HG02973 (cell line): ENCODE measurements around the gene CST9L.

Experiments
- ATAC-seq: cut with Tn5 transposase; IDR thresholded peaks from one replicate; pipeline ENCODE4 v1.9.1; 2021; ENCODE audit warnings: moderate library complexity; ENCODE audit not compliant: unreplicated experiment

CST9L gene, protein sequence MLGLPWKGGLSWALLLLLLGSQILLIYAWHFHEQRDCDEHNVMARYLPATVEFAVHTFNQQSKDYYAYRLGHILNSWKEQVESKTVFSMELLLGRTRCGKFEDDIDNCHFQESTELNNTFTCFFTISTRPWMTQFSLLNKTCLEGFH

DNA sequence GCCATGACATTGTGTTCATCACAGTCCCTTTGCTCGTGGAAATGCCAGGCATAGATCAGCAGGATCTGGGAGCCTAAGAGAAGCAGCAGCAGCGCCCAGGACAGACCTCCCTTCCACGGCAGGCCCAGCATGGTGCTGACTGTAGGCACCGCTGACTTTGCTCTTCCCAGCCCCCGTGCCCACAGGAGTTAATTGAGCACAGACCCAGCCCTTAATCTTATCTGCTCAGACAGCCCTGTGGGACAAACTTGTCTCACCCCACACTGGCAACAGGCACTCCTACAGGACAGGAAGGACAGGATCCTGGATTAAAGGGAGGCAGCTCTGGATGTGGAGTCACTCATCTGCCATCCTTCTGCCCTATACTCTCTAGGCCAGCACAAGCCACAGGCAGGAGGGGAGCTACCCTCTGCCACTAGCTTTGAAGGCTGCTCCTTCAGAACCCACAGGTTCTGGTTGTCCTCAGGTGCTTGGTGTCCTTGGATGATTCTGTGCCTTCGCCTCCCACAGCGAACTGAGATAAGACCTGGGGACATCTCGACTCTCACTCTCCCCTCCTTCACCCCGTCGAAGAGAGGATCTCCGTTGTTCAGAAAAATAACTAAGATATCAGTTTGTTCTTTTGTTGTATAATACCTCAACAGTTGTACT is at the start of gene CST9L:
TSS of gene CST9L (minus strand) at position 165 of the 651 bp plus-strand sequence. CDS start at position 131, 34 bp downstream.
- ATAC-seq, result no peak

DNA sequence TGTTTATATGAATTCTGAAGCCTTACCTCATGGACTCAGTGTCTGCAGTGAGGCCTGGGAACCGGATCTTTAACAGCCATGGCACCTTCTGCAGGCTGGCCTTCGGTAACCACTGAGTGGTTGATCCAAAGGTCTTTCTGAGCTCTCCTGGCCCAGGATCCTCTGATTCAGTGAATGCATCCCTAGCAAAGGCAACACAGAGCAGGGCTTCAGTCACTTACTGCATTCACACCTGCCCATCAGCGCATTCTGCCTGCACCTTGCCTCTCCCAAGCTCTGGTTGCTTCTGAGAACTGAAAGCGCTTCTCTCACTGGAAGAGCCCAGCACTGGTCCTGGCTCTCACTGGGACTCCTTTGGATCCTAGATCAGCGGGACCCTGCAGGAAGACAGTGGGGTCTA is 45.9 kb upstream of the CST9L start:
- no peak for ATAC-seq

DNA sequence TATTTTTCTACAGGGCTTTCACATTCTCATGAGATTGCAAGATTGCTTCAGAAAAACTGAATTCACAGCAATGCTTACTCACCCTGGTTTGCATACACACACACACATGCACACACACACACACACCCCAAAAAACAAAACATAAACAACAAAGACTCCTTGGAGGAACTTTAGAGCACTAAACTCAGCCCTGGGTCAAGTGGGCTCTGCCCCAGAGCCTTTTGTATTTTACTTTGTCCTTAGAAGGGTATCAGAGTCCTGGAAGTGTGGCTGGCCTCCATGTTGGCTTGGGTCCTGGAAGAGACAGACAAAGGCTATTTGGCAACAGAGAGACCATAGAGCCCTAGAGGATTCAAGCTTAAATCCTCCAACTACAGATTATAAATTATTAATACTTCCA is 45.4 kb upstream of the CST9L start:
- no peak for ATAC-seq

DNA sequence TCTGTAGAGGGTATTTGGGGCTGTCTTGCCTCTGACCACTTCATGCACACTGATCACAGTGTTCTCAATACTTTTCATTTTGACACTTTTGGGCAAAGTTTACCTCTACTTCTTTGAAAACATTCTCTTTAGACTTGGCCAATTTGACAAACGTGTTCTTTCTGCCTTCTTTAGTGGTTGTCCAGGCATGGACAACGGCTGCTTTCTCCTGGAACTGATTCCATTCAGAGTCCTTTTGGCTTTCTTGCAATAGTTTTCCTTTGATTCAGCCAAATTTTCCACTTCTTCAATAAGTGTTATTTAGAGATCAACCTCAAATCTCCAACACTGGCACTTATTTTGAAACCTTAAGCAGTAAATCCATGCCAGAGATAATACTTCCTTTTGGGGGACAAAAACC is 44.1 kb upstream of the CST9L start:
- ATAC-seq, result no peak

DNA sequence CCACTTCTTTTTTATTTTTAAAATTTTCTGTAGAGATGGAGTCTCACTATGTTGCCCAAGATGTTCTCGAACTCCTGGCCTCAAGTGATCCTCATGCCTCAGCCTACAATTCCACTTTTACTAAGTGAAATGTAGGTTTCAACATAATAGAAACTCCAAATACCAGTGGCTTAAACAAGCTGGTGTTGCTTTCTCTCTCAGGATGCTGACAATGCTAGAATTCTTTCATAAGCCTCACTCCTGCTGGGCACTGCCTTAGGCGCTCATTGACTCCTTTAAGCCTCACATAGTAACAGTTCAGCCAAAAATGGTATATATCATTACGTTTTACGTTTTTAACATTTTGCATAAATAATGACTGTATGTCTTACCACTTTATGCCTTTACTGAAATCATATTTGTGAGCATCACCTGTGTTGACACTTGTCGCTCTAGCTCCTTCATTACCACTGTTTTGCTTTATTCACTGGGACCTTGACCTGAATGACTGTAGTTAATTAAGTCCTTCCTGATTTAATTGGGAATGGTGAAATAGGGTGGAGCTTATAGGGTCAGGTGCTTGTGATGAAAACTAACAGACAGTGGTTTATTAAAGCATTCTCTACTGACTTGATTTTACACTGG is 41.3 kb upstream of the CST9L start:
- ATAC-seq, result no peak

DNA sequence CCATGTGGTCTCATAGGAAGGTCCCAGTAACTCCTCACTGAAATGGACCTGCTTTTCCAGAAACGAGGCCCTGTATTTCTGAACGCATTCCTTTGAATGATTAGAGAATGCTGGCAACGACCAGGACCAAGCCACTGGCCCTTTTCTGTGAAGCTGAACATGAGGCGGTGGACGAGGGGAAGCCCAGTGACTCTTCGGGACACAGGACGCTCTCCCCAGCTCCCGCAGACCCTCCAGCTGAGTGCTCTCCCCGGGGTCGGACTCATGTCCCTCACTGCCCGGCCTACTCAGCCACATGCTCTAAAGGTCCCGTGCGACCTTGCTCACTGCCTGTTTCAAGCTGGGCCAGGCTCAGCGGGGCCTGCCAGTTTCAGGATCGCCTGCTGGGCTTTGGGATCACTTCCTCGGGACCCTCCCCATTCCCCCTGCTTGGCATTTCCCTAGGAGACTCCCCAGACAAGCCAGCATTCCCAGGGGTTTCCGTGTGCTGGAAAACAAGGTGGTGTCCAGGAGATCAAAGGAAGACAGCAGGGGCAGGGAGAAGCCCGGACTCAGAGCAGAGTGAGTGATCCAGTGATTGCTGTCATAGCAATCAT is 40.1 kb upstream of the CST9L start:
- no peak for ATAC-seq

DNA sequence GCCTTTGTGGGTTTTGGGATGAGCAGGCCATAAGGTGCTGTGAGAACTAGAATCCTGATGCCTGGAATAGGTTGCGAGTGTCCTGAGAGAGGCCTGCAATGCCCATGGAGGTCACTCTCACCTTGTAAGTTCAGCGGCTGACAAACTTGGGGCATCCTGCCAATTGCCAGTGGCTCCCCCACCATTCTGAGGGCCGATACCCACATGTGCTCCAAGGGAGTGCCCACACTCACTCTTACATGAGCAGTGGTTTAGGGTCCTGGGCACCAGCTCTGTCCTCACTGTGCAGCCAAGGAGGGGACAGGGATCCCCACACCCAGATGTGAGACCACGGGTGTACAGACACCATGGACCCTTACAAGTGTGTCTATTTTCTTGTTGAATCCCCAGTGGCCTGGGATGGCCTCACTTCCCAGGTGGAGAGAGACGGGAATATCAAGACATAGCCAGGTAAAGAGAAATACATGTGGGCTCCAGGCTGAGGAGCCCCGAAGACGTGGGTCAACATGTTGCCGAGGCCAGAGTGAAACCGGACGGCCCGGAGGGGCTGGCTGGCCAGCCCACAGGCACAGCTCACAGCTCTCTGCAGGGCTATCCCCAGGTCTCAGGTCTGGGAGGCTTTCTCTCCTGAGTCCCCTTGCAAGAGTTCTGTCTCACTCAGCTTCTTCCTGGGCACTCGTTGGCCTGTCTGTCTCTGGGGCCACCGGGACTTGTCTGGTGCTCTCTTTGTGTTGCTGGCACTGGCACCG is 39.4 kb upstream of the CST9L start:
- no peak for ATAC-seq

DNA sequence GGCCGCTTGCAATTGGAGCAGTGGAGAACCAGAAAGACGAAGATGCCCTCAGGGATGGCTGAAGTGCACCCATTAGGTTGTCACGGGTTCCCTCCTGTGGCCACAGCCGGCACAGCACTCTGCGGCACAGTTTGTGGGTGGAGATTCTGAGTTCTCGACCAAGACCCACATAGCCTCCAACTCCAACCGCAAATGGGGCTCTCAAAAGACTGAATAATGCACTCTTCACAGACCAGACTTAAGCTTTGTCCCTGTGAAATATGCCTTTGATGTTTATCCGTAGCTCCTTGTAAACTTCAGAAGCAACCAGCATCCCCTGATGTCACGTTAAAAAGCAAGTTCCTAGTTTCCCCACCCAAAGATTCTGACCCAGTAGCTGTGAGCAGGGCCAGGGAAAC is 38.4 kb upstream of the CST9L start:
- peak; percentile 95 for ATAC-seq

DNA sequence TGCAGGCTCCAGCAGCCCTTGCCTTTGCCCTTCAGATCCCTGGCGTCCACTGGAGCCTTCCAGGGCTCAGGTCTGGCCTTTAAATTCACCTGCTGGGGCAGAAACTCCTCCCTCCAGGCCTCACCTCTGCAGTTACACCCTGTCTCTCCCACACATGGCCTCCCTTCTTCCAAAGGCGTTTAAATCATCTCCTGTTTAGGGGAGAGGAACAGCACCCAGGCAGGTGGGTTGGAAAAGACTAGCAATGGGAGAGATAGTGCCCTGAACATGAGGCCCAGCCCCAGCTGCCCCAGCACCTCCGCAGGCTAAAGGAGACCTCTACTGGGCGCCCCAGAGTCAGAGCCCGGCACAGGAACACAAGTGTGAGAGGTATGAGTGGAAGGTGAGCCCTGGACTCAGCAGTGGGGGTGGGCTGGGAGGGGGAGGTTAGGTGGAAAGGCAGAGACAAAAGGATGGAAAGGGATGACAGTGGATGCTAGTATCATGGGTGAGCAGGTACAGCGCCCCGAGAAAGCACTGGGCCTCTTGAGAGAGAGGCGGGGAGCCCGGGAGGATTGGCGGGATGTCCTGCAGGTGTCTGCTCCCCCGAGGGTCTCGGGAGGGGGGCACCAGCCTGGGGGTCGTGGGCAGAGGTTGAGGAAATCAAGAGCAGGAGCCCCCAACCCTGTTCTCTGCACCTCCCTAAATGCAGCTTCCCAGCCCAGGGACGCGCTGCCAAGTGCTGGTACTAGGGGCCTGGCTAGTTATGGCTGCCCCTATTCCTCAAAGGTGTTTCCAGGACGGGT is 37.8 kb upstream of the CST9L start, which contains the start of gene CST9:
TSS of gene CST9 (minus strand) at position 51 of the 785 bp plus-strand sequence. CDS start 53 bp downstream, outside the sequence.
- no peak for ATAC-seq

DNA sequence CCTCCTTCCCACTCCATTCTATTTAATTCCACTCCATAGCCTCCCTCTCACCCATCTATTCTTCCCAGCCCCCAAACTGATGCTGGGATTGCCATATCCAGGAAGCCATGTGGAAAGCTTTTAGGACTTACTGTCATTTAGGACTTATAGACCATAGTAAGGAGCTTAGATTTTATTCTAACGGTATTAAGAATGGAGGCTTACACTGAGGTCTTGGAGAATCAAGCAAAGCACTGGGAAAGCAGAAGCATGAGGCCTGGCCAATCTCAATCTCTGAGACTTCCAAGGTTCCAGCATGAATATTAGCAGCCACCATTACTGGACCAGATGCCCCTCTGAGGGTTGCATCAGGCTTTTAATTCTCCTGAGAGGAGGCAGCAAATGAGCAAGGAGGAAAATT is 36.0 kb upstream of the CST9L start:
- no peak for ATAC-seq

DNA sequence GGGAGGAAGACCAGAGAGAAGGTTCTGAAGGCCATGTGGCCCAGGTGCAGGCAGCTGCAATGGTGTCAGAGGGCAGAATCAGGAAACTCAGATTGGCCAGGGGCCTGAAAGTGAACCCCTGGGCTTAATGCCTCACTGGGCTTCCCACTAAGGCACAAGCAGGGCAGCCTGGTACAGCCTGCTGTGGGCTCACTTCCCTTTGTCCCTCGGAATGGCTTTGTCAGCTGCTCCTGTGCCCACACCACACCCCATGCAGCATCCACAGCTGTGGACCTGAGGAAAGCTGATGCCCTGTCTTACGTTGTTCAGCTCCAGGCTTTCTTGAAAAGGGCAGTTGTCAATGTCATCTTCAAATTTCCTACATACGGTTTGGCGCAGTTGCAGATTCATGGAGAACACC is 35.0 kb upstream of the CST9L start:
- ATAC-seq, result no peak

DNA sequence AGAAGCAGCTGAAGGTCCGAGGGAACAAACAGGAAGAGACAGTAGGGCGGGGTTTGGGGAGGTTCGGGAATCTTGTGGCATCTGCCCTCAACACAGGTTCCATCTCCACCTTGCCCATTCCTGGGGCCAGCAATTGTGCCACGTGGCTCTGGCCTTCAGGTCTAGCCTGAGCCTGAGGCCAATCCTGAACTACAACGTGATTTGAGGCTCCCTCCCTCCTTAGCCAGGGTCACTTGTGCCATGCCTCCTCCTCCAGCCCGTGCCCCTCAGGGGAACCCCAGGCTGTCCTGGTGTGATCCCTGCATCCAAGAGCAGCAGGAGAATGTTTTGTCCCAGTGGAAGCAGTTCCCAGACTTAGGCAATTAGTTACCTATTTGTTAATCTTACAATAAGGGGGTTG is 34.4 kb upstream of the CST9L start:
- ATAC-seq, result no peak

DNA sequence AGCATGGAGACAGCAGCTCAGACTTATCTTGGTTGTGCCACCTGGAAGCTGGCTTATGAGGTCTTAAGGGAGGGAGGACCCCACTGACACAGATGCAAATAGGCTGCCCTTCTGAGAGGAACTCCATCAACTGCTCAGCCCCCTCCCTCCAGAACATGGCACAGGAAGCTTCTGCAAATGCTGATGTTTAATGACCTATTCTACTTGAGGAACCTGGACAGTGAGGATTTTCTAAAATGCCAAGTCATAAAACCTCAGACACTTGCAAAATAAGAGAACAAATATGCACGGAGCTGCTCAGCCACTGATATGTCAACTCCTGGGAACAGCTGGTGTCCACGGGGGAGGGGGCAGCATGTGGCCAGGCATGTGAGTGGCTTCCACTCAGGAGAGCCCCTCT is 34.0 kb upstream of the CST9L start:
- no peak for ATAC-seq

DNA sequence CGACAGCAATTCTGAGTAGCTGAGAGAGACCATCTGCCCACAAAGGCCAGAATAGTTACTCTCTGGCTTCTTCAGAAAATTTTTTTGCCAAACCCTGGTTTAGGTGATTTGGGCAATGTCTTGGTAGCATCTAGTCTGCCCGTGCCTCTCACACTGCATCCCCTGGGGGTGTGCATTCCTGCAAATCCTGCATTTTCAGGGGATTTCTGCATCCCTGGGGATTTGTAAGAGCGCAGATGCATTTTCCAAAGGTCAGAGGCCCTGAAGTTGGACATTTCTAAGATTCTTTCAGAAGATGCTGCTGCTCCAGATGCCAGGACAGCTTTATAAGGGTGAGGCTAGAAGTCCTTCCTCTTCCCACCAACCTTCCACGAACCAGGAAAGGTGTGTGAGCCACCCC is 33.4 kb upstream of the CST9L start:
- no peak for ATAC-seq

DNA sequence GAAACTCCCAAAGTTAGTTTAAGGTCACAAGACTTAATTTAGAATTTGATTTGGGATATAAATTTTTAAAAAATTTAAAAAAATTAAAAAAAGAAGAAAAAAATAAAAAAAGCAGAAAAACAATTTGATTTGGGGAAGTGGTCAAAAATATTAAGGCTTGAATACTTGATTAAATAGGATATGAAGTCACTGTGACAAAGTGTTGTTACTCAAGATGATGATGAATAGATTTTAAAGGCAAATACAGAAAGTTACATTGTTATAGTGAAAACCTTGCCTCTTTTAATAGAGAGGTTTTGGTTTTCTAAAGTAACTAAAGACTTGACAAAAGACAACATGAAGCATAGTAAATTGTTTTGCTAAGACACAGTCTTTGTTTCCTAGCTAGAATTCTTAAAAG is 30.2 kb upstream of the CST9L start:
- ATAC-seq, result no peak

DNA sequence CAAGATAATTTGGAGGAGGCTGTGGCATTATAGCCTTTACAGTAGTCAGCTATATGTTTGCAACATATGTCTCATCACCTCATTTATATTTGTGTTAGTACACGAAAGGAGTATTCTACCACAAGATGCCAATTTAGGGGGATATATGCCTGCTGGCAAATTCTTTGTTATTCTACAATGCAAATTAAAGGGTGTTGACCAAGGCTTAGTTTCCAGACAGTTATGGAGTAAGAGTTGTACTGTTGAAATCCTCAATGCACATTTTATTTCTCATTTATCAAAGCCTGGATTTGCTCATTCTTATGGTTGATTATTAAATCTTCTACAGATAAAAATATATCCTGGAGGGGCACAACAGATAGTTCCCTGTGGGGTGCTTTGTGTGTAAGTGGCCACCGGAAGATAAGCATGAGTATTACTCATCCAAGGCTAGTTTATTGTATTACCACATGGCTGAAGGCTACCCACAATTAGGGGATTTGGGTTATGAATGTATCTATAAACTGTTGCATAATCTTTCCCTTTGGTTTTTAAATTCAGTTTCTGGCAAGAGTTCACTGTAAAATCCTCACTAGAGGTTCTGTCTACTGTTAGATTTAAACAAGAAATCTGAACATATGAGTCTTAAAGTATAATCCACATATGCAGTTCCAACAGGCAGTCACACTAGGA is 28.4 kb upstream of the CST9L start:
- no peak for ATAC-seq

DNA sequence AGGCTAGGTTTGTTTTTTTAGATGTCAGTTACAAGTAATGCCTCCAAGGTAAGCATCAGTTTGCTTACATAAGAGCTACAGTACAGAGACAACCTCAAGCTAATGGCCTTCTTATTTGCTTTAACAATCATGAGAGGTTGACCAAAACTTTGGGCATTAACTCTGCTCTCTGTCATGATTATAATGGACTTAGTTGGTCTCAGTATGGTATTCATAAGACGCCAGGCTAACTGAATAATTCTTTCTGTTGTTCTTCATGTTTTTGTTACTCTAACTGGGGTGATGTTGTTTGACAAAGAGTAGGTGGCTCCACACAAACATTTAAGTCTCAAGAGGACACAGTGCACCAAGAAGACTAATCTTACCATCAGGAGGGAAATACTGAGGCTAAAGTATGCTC is 27.7 kb upstream of the CST9L start:
- ATAC-seq, result no peak

DNA sequence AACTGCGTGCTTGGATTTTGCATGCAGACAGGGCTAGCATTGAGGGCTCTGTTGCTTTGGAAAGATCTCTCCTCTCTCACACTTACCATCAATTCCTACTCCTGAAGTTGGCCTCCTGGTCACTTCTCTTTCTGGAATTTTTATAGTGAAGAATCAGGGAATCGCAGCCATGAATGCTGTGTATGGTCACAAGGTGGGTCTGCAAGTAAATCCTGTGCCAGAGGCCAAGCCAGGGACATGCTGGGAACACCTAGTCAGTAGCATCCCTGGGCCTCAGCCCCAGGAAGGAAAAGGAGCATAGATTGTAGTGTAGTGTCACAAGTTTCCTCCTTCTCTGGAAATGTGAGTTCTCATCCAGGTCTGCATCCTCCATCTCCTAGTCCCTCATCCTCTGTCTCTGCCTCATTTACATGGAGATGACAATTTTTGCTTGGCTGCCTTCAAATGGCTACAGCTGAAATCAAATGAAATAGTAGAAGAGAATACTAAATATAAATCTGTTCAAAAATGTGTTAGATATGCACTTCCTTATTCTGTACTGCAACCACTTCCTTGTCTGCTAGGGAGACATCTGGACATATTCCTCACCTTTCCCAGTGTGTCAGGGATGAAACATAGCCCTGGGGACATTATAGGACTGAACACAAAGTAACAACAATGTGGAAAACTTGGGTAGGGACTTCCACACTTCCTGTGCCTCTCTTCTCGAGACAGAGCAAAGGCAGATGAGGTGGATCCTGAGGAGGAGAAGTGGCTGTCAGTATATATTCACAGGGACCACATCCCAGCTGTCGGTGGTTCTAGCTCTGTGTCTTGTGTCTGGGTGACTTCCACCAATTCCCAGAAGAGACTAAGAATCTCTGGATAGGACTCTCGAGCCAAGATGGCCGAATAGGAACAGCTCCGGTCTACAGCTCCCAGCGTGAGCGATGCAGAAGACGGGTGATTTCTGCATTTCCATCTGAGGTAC is 20.4 kb upstream of the CST9L start:
- no peak for ATAC-seq

DNA sequence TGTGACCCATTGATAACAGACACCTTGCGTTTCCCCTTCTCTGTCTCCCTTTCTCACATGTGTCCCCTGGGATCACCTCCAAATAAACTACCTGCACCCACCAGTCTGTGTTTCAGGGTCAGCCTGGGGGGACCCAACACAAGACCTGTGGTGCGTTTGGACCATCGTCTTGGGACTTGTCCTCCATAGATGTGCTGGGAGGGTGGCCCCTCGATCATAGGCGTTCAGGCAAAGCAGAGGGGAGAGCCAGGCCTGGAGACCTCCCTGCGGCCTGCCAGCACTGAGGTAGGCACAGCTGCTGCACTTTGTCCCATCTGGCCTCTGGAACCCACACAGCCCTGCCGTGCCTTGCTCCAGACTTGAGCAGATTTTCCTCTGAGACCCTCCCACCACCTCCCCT is 19.3 kb upstream of the CST9L start:
- no peak for ATAC-seq
